Stimulated activated naive CD8-positive, alpha-beta T cell treated with anti-CD3 and anti-CD28 coated beads, Interleukin-15, Interleukin-2, amounts not matched to agents 100 ng/mL and 50 ng/mL, for 24 hours (primary cell): ENCODE results near the gene ZC3H18.
A peak's percentile ranks its signal among the peaks of the same experiment; 100 is the strongest.

Experiments used
- H3K27ac Mint-ChIP-seq: one replicate; pipeline ENCODE4 v1.8.0; 2021; ENCODE audit warnings: mild to moderate bottlenecking, mixed read lengths
- H3K27me3 Mint-ChIP-seq: one replicate; pipeline ENCODE4 v1.8.0; 2021; ENCODE audit warnings: mixed read lengths
- H3K36me3 Mint-ChIP-seq: one replicate; pipeline ENCODE4 v1.8.0; 2021; ENCODE audit warnings: low read depth, mixed read lengths
- H3K4me1 Mint-ChIP-seq: one replicate; pipeline ENCODE4 v1.8.0; 2021; ENCODE audit warnings: low read depth, mixed read lengths
- H3K4me3 Mint-ChIP-seq: one replicate; pipeline ENCODE4 v1.8.0; 2021; ENCODE audit warnings: mild to moderate bottlenecking, mixed read lengths
- H3K9me3 Mint-ChIP-seq: one replicate; pipeline ENCODE4 v1.8.0; 2021; ENCODE audit warnings: mixed read lengths

Gene ZC3H18

GRCh38 chr16:88610909-88611812, 41.0 kb downstream of the ZC3H18 start:
- peaks cover 7% of the 10 kb centered on the region for H3K4me1 Mint-ChIP-seq
- H3K4me3 Mint-ChIP-seq, result no peak overlapping the region
- H3K27me3 Mint-ChIP-seq, result no peaks in the 10 kb centered on the region
- H3K36me3 Mint-ChIP-seq, result peaks cover 54% of the 10 kb centered on the region
- H3K27ac Mint-ChIP-seq, result no peak overlapping the region
- no peaks in the 10 kb centered on the region for H3K9me3 Mint-ChIP-seq

- no peak overlapping the region for H3K27ac Mint-ChIP-seq
- no peak overlapping the region for H3K4me3 Mint-ChIP-seq
- H3K36me3 Mint-ChIP-seq, result peaks cover 48% of the 10 kb centered on the region
- peaks cover 4% of the 10 kb centered on the region for H3K4me1 Mint-ChIP-seq
- no peaks in the 10 kb centered on the region for H3K9me3 Mint-ChIP-seq
- H3K27me3 Mint-ChIP-seq, result no peaks in the 10 kb centered on the region
These were observed 43.1 kb downstream of the ZC3H18 start for GRCh38 chr16:88613293-88613692.

GRCh38 chr16:88613911-88614817, 44.0 kb downstream of the ZC3H18 start:
- no peak overlapping the region for H3K4me3 Mint-ChIP-seq
- H3K4me1 Mint-ChIP-seq, result peaks cover 11% of the 10 kb centered on the region
- no peak overlapping the region for H3K27ac Mint-ChIP-seq
- H3K9me3 Mint-ChIP-seq, result no peaks in the 10 kb centered on the region
- H3K36me3 Mint-ChIP-seq, result peaks cover 47% of the 10 kb centered on the region
- no peaks in the 10 kb centered on the region for H3K27me3 Mint-ChIP-seq

- no peak overlapping the region for H3K27ac Mint-ChIP-seq
- peaks cover 48% of the 10 kb centered on the region for H3K36me3 Mint-ChIP-seq
These were observed 44.8 kb downstream of the ZC3H18 start for GRCh38 chr16:88614818-88615580.

GRCh38 chr16:88616320-88616719, 46.1 kb downstream of the ZC3H18 start:
- peaks cover 28% of the 10 kb centered on the region for H3K4me1 Mint-ChIP-seq
- H3K36me3 Mint-ChIP-seq, result peaks cover 43% of the 10 kb centered on the region
- no peak overlapping the region for H3K27ac Mint-ChIP-seq
- H3K9me3 Mint-ChIP-seq, result no peaks in the 10 kb centered on the region
- H3K27me3 Mint-ChIP-seq, result no peaks in the 10 kb centered on the region
- H3K4me3 Mint-ChIP-seq, result no peak overlapping the region

More at GRCh38 chr16:88614818-88615580, 44.8 kb downstream of the ZC3H18 start:
- H3K4me1 Mint-ChIP-seq, result peaks cover 20% of the 10 kb centered on the region
- H3K9me3 Mint-ChIP-seq, result no peaks in the 10 kb centered on the region
- no peaks in the 10 kb centered on the region for H3K27me3 Mint-ChIP-seq
- no peak overlapping the region for H3K4me3 Mint-ChIP-seq

- no peak overlapping the region for H3K27ac Mint-ChIP-seq
- peaks cover 28% of the 10 kb centered on the region for H3K4me1 Mint-ChIP-seq
These were observed 46.5 kb downstream of the ZC3H18 start for GRCh38 chr16:88616736-88617135.

GRCh38 chr16:88617268-88618031, 47.2 kb downstream of the ZC3H18 start:
- H3K4me1 Mint-ChIP-seq, result peaks cover 28% of the 10 kb centered on the region
- no peak overlapping the region for H3K27ac Mint-ChIP-seq
- H3K27me3 Mint-ChIP-seq, result no peaks in the 10 kb centered on the region
- H3K36me3 Mint-ChIP-seq, result peaks cover 43% of the 10 kb centered on the region
- H3K4me3 Mint-ChIP-seq, result no peak overlapping the region
- no peaks in the 10 kb centered on the region for H3K9me3 Mint-ChIP-seq

More at GRCh38 chr16:88616736-88617135, 46.5 kb downstream of the ZC3H18 start:
- Mint-ChIP-seq H3K9me3 (no peaks in the 10 kb centered on the region), H3K27me3 (no peaks in the 10 kb centered on the region), H3K36me3 (peaks cover 43% of the 10 kb centered on the region), H3K4me3 (no peak overlapping the region)

- peaks cover 50% of the 10 kb centered on the region for H3K36me3 Mint-ChIP-seq
- no peak overlapping the region for H3K27ac Mint-ChIP-seq
These were observed 48.2 kb downstream of the ZC3H18 start for GRCh38 chr16:88618182-88618955.

GRCh38 chr16:88618956-88619667, 48.9 kb downstream of the ZC3H18 start:
- Mint-ChIP-seq H3K36me3 (peaks cover 53% of the 10 kb centered on the region), H3K4me3 (no peak overlapping the region), H3K4me1 (peaks cover 28% of the 10 kb centered on the region), H3K27ac (no peak overlapping the region), H3K27me3 (no peaks in the 10 kb centered on the region), H3K9me3 (no peaks in the 10 kb centered on the region)

More at GRCh38 chr16:88618182-88618955, 48.2 kb downstream of the ZC3H18 start:
- H3K4me1 Mint-ChIP-seq, result peaks cover 28% of the 10 kb centered on the region
- no peaks in the 10 kb centered on the region for H3K27me3 Mint-ChIP-seq
- no peaks in the 10 kb centered on the region for H3K9me3 Mint-ChIP-seq
- no peak overlapping the region for H3K4me3 Mint-ChIP-seq

- peaks cover 28% of the 10 kb centered on the region for H3K4me1 Mint-ChIP-seq
- peak overlapping the region; percentile 30 for H3K4me3 Mint-ChIP-seq
These were observed 49.9 kb downstream of the ZC3H18 start for GRCh38 chr16:88619859-88620815.

GRCh38 chr16:88622125-88622524, 51.9 kb downstream of the ZC3H18 start:
- H3K4me3 Mint-ChIP-seq, result no peak overlapping the region

More at GRCh38 chr16:88619859-88620815, 49.9 kb downstream of the ZC3H18 start:
- no peaks in the 10 kb centered on the region for H3K27me3 Mint-ChIP-seq
- H3K27ac Mint-ChIP-seq, result peak overlapping the region; percentile 81
- H3K9me3 Mint-ChIP-seq, result no peaks in the 10 kb centered on the region
- peaks cover 49% of the 10 kb centered on the region for H3K36me3 Mint-ChIP-seq

GRCh38 chr16:88622866-88623265, 52.7 kb downstream of the ZC3H18 start:
- Mint-ChIP-seq H3K4me3 (no peak overlapping the region), H3K4me1 (peaks cover 26% of the 10 kb centered on the region)

More at GRCh38 chr16:88622125-88622524, 51.9 kb downstream of the ZC3H18 start:
- H3K27ac Mint-ChIP-seq, result no peak overlapping the region
- peaks cover 54% of the 10 kb centered on the region for H3K36me3 Mint-ChIP-seq
- H3K27me3 Mint-ChIP-seq, result no peaks in the 10 kb centered on the region
- H3K4me1 Mint-ChIP-seq, result peaks cover 28% of the 10 kb centered on the region
- H3K9me3 Mint-ChIP-seq, result no peaks in the 10 kb centered on the region

More at GRCh38 chr16:88622866-88623265, 52.7 kb downstream of the ZC3H18 start:
- H3K27me3 Mint-ChIP-seq, result no peaks in the 10 kb centered on the region
- peak overlapping the region; percentile 31 for H3K27ac Mint-ChIP-seq
- no peaks in the 10 kb centered on the region for H3K9me3 Mint-ChIP-seq
- H3K36me3 Mint-ChIP-seq, result peaks cover 58% of the 10 kb centered on the region
